PC-9 (cell line): ENCODE results near the gene UGGT2. TPM values are rescaled to one million over a fixed set of nuclear protein-coding genes. Genes with fewer than 3 reads are reported as not detected.

ENCODE experiments used
- BruUV-seq: library from RNA; stranded (reverse); fragments of 400-500 nt; replicated peaks from 2 replicates; lab custom pipeline; 2021; lab: Mats Ljungman, UMichigan
- CTCF ChIA-PET: fragments of 300-600 bp; sonication (Branson Sonifier 250); formaldehyde crosslinking; loops from one replicate; lab custom pipeline; 2022; ENCODE audit warnings: antibody characterized with exemption; lab: Charles Lee
- POLR2A ChIA-PET: fragments of 300-600 bp; sonication (Branson Sonifier 250); formaldehyde crosslinking; loops from one replicate; lab custom pipeline; 2022; ENCODE audit warnings: antibody characterized with exemption; ENCODE audit not compliant: unreplicated experiment; lab: Charles Lee
- DNase-seq, 2 experiments: peaks; one replicate each; pipeline versions ENCODE4 v3.0.0 to v3.0.0-alpha.2; 2015 to 2022; ENCODE audit warnings: mixed read lengths in 1 of 2
- H2AFZ ChIP-seq: fragments of 200-600 bp; sonication (generic); 2 replicates; pipeline ENCODE4 v1.8.1; 2017; ENCODE audit warnings: antibody characterized with exemption
- H3F3A ChIP-seq: fragments of 200-600 bp; sonication (generic); 2 replicates; pipeline ENCODE4 v1.8.1; 2017; ENCODE audit warnings: antibody characterized with exemption, mild to moderate bottlenecking, low read depth; ENCODE audit not compliant: insufficient read depth
- H3K27ac ChIP-seq: fragments of 200-600 bp; sonication (generic); 2 replicates; pipeline ENCODE4 v1.6.1; 2016; ENCODE audit warnings: mixed run types
- H3K27me3 ChIP-seq: fragments of 200-600 bp; sonication (generic); 2 replicates; pipeline ENCODE4 v1.6.1; 2016; ENCODE audit warnings: low read depth, mixed run types; ENCODE audit not compliant: insufficient read depth
- H3K36me3 ChIP-seq: fragments of 200-600 bp; sonication (generic); 2 replicates; pipeline ENCODE4 v1.6.1; 2016; ENCODE audit warnings: low read depth, mixed run types
- H3K4me1 ChIP-seq: fragments of 200-600 bp; sonication (generic); replicated peaks from 2 replicates; pipeline ENCODE4 v1.6.1; 2016; ENCODE audit warnings: mixed run types; ENCODE audit not compliant: insufficient read depth
- H3K4me2 ChIP-seq: fragments of 200-600 bp; sonication (generic); 2 replicates; pipeline ENCODE4 v1.6.1; 2017; ENCODE audit warnings: mixed run types
- H3K4me3 ChIP-seq: fragments of 200-600 bp; sonication (generic); 2 replicates; pipeline ENCODE4 v1.6.1; 2016; ENCODE audit warnings: mixed run types
- H3K79me2 ChIP-seq: fragments of 200-600 bp; sonication (generic); 2 replicates; pipeline ENCODE4 v1.6.1; 2017; ENCODE audit warnings: low read depth, mixed run types
- H3K9me2 ChIP-seq: fragments of 200-600 bp; sonication (generic); 2 replicates; pipeline ENCODE4 v1.8.1; 2017; ENCODE audit warnings: mild to moderate bottlenecking; ENCODE audit not compliant: insufficient read depth
- H3K9me3 ChIP-seq: fragments of 200-600 bp; sonication (generic); 2 replicates; pipeline ENCODE4 v1.8.1; 2016; ENCODE audit warnings: low read depth; ENCODE audit not compliant: insufficient read depth
- H4K20me1 ChIP-seq: fragments of 200-600 bp; sonication (generic); 2 replicates; pipeline ENCODE4 v1.8.1; 2017; ENCODE audit not compliant: insufficient read depth
- CTCF ChIP-seq: fragments of 200-600 bp; sonication (generic); conservative IDR thresholded peaks from 2 replicates; pipeline ENCODE4 v1.6.1; 2017; ENCODE audit warnings: mixed run types, antibody characterized with exemption, mild to moderate bottlenecking, moderate library complexity
- EZH2 ChIP-seq: fragments of 200-600 bp; sonication (generic); IDR thresholded peaks from 2 replicates; pipeline ENCODE4 v1.8.0; 2017; ENCODE audit warnings: antibody characterized with exemption, low read depth
- intact Hi-C: fragments of 100-400 bp; cut with micrococcal nuclease; formaldehyde crosslinking; loops from one replicate; pipeline ENCODE4 v1.10.0; 2022; ENCODE audit not compliant: unreplicated experiment
- total RNA-seq: library from RNA; stranded (reverse); gene quantifications from 2 replicates; pipeline ENCODE4 v1.2.3, GENCODE V29; 2021

The UGGT2 gene
- total RNA-seq, 1 experiment from 2014 or later: 27.5 TPM

DNA sequence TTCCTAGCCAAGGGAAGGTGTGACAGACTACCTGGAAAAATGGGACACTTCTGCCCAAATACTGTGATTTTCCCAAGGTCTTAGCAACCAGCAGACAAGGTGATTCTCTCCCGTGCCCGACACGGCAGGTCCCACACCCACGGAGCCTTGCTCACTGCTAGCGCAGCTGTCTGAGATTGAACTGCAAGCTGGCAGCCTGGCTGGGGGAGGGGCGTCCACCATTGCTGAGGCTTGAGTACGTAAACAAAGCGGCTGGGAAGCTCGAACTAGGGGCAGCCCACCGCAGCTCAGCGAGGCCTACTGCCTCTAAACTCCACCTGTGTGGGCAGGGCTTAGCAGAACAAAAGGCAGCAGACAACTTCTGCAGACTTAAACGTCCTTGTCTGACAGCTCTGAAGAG, 146.2 kb downstream of the UGGT2 start:
- Histone ChIP-seq H3K9me2 (no peaks in the 10 kb centered on the region; the same call in 1 of the 2 replicates), H3K36me3 (no peaks in the 10 kb centered on the region), H3K4me2 (no peak overlapping the region), H2AFZ (no peak overlapping the region), H3F3A (no peaks in the 10 kb centered on the region), H3K79me2 (no peaks in the 10 kb centered on the region), H4K20me1 (no peaks in the 10 kb centered on the region), H3K27me3 (no peaks in the 10 kb centered on the region), H3K9me3 (peaks cover 5% of the 10 kb centered on the region; the same call in 1 of the 2 replicates), H3K4me1 (no peaks in the 10 kb centered on the region), H3K4me3 (no peak overlapping the region), H3K27ac (no peak overlapping the region)
- CTCF ChIA-PET: no interaction called here
- POLR2A ChIA-PET: no interaction called here
- DNase-seq: no peak
- TF ChIP-seq CTCF (no peak), EZH2 (no peak)
- no TSS peak for BruUV-seq
- intact Hi-C loops: no loop called here

DNA sequence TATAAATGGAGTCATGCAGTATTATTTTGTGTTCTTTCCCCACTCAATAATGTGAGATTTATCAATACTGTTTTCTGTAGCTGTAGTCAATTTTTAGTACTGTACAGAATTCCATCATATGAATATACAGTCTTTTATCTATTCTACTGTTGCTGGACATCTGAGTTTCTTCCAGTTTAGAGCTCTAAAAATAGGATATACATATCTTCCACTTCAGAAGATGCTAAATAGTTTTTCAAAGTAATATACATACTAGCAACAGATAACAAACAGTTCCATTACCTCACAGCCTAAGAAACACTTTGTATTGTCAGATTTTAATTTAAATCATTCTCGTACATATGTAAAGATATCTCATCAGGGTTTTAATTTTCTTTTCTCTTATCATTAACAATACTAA, 149.6 kb downstream of the UGGT2 start:
- no peak overlapping the region for H2AFZ ChIP-seq
- H3K4me1 ChIP-seq: no peaks in the 10 kb centered on the region
- H3K79me2 ChIP-seq: no peaks in the 10 kb centered on the region
- no peaks in the 10 kb centered on the region; the same call in 1 of the 2 replicates for H3K9me2 ChIP-seq
- H3K4me2 ChIP-seq: no peak overlapping the region
- DNase-seq: no peak
- H3K36me3 ChIP-seq: no peaks in the 10 kb centered on the region
- ChIA-PET CTCF (interaction anchor here (0.6 kb wide), 1 partner anchor 19 kb away, joined by 3 read pairs; no protein-coding TSS in a partner anchor), POLR2A (no interaction called here)
- H3K27ac ChIP-seq: no peak overlapping the region
- BruUV-seq: no TSS peak
- no peaks in the 10 kb centered on the region for H3K27me3 ChIP-seq
- TF ChIP-seq CTCF (no peak), EZH2 (no peak)
- H4K20me1 ChIP-seq: no peaks in the 10 kb centered on the region
- H3K9me3 ChIP-seq: peaks cover 5% of the 10 kb centered on the region
- no peaks in the 10 kb centered on the region for H3F3A ChIP-seq
- no peak overlapping the region for H3K4me3 ChIP-seq
- intact Hi-C loops: no loop called here

- DNase-seq: no peak
- Histone ChIP-seq H3K9me2 (no peaks in the 10 kb centered on the region; the same call in 1 of the 2 replicates), H3K27ac (no peak overlapping the region), H3K4me1 (no peaks in the 10 kb centered on the region), H3K4me3 (no peak overlapping the region), H3K4me2 (no peak overlapping the region), H3K36me3 (no peaks in the 10 kb centered on the region), H3F3A (no peaks in the 10 kb centered on the region), H3K9me3 (peaks cover 5% of the 10 kb centered on the region), H3K27me3 (no peaks in the 10 kb centered on the region), H4K20me1 (no peaks in the 10 kb centered on the region), H2AFZ (no peak overlapping the region), H3K79me2 (no peaks in the 10 kb centered on the region)
- ChIA-PET POLR2A (no interaction called here), CTCF (no interaction called here)
- intact Hi-C loops: no loop called here
- no peak for TF ChIP-seq EZH2
- TF ChIP-seq CTCF: no peak
- no TSS peak for BruUV-seq
These were observed 150.5 kb downstream of the UGGT2 start for GRCh38 chr13:95902741-95903140.
